ENCODE measurements around the gene BANP.

DNA sequence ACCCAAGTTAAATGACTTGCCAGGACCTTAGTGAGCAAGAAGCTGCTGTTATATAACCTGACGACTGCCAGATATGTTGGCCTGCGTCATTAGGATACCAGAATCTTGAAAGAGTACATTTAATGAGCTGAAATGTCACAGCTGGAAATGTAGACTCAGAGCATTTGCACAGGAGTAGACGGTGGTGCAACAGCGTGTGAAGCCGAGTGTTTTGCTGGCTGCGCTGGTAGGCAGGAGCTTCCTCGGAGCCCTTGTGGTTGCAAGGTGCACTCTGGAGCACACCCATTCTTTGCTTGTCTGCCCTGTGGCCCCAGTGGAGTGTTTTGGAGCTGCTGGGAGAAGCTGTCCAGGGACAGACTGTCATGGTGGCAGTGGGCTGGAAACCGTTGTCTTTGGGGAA is 79.3 kb downstream of the BANP start:
- TF ChIP-seq, protein P1, sequence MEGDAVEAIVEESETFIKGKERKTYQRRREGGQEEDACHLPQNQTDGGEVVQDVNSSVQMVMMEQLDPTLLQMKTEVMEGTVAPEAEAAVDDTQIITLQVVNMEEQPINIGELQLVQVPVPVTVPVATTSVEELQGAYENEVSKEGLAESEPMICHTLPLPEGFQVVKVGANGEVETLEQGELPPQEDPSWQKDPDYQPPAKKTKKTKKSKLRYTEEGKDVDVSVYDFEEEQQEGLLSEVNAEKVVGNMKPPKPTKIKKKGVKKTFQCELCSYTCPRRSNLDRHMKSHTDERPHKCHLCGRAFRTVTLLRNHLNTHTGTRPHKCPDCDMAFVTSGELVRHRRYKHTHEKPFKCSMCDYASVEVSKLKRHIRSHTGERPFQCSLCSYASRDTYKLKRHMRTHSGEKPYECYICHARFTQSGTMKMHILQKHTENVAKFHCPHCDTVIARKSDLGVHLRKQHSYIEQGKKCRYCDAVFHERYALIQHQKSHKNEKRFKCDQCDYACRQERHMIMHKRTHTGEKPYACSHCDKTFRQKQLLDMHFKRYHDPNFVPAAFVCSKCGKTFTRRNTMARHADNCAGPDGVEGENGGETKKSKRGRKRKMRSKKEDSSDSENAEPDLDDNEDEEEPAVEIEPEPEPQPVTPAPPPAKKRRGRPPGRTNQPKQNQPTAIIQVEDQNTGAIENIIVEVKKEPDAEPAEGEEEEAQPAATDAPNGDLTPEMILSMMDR (IDR thresholded peaks at IDR 0.05), result no peak
- TF ChIP-seq POLR2A (IDR thresholded peaks at IDR 0.05), result no peak
